T-helper 17 cell (primary cell): ENCODE results near the gene PMEPA1. TPM values are rescaled to one million over a fixed set of nuclear protein-coding genes. Genes with fewer than 3 reads are reported as not detected.

Experiments used
- ATAC-seq: fragments of 150-1000 bp; cut with Tn5 transposase; 2 replicates; pipeline ENCODE4 v1.10.0; 2021; ENCODE audit warnings: mild to moderate bottlenecking, moderate library complexity
- DNase-seq, 3 donors: peaks; one replicate each; pipeline versions ENCODE4 v3.0.0 to v3.0.0-alpha.2; 2020 to 2021
- H3K9me3 ChIP-seq: one replicate; pipeline ENCODE4 v1.7.0; 2013; ENCODE audit warnings: low read length, mild to moderate bottlenecking; ENCODE audit not compliant: control insufficient read depth, poor library complexity, severe bottlenecking
- H3K27ac Mint-ChIP-seq: one replicate; pipeline ENCODE4 v1.8.0; 2022; ENCODE audit warnings: mild to moderate bottlenecking, moderate library complexity, mixed read lengths
- H3K27me3 Mint-ChIP-seq: one replicate; pipeline ENCODE4 v1.8.0; 2022; ENCODE audit warnings: mixed read lengths
- H3K36me3 Mint-ChIP-seq: one replicate; pipeline ENCODE4 v1.8.0; 2022; ENCODE audit warnings: low read depth, mixed read lengths
- H3K4me1 Mint-ChIP-seq: one replicate; pipeline ENCODE4 v1.8.0; 2022; ENCODE audit warnings: mild to moderate bottlenecking, mixed read lengths
- H3K4me3 Mint-ChIP-seq: one replicate; pipeline ENCODE4 v1.8.0; 2022; ENCODE audit warnings: mild to moderate bottlenecking, moderate library complexity, mixed read lengths
- total RNA-seq, 4 donors: library from RNA in 2 of 4; stranded (reverse) in 2 of 4; gene quantifications; one replicate each; pipeline ENCODE4 v1.2.3 and lab custom pipeline; 2022 to 2026

The PMEPA1 gene
- total RNA-seq, 2 donors from 2014 or later = 4.5 to 5.8 TPM

DNA sequence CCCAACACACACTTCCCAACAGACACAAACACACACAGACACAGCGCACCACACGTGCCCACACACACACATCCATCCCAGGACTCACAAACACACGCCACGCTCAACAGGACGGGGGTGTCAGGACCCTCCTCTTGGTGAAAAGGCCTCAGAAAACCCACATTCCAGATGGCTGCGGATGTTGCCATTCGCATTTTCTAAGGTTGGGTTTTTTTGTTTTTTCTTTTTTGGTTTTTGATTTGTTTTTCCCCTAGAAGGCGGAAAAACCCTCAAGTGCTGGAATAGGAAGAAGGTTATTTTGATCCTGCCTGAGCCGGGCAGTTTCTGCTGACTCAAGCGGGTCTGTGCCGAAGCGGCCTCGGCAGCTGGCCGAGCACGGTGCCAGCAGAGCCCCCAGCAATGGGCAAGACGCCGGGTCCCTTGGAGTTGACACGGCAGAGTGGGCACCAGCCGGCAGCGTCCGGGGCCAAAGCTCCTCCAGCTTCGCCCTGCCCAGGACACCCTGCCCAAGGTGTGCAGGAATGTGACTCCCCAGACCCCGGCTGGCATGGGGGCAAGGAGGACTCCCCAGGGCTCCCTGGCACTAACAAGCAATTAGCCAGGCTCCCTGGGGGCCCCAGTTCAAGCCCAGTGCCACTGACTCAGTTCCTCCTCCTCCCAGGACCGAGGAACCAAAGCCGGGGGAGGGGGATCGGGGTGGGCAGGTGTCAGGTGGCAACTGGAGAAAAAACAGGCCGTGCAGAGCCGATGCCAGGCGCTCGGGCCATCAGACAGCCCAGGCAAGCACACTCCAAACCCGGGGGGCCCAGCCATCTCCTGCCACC lies 48.7 kb downstream of the PMEPA1 start:
- H3K4me1 Mint-ChIP-seq = peaks cover 9% of the 10 kb centered on the region
- H3K9me3 ChIP-seq = no peaks in the 10 kb centered on the region
- no peak overlapping the region for H3K27ac Mint-ChIP-seq
- ATAC-seq (no peak), DNase-seq (peak in 2 of 3 donors; percentile 2 to 7)
- peaks cover 2% of the 10 kb centered on the region for H3K36me3 Mint-ChIP-seq
- H3K27me3 Mint-ChIP-seq = no peaks in the 10 kb centered on the region
- H3K4me3 Mint-ChIP-seq = no peak overlapping the region

DNA sequence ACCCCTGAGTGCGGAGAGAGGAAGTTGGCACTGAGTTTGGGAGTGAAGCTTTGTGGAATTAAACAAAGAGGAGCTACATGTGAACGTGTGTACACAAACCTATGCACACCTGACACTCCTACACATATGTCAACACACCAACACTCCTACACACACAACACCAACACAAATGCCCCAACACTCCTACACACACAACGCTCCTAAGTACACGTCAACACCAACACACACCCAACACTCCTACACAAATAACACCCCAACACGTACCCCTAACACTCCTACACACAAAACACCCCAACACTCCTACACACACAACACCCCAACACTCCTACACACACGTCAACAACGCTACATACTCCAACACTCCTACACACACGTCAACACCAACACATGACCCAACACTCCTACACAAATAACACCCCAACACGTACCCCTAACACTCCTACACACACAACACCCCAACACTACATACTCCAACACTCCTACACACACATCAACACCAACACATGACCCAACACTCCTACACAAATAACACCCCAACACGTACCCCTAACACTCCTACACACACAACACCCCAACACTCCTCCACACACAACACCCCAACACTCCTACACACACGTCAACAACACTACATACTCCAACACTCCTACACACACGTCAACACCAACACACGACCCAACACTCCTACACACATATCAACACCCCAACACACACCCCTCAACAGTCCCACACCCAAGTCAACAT lies 49.5 kb downstream of the PMEPA1 start:
- ATAC-seq = no peak
- Mint-ChIP-seq H3K27ac (no peak overlapping the region), H3K4me1 (peaks cover 12% of the 10 kb centered on the region), H3K36me3 (peaks cover 2% of the 10 kb centered on the region), H3K4me3 (no peak overlapping the region), H3K27me3 (no peaks in the 10 kb centered on the region)
- no peak for DNase-seq
- no peaks in the 10 kb centered on the region for H3K9me3 ChIP-seq

DNA sequence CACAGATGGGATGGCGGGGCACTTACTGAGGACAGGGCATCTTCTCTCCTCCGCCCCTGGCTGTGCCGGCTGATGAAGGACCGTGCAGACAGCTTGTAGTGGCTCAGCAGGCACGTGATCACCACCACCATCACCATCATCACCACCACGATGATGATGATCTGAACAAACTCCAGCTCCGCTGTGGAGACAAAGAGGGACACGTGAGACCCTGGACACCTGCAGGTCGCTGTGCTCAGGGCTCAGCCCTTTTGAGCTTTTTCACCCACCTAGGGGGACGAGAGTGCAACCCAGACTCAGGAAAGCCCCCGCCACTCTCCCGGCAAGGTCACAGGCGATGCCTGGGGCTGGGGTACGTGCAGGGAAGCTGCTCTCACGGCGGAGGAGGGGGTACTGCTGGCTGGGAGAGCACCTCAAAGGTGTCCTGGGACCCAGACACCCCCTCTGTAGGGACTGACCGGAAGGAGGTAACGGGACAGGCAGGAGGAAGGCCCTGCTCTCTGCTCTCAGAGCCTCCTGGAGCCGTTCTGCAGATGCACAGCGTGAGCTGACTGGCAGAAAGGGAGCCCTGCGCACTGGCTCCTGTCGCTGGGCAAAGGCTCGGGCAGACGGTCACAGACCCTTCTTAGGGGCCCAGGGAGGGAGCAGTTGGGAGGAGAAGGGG lies 50.2 kb downstream of the PMEPA1 start:
- H3K9me3 ChIP-seq = no peaks in the 10 kb centered on the region
- H3K36me3 Mint-ChIP-seq = peaks cover 2% of the 10 kb centered on the region
- DNase-seq = peak; percentile 1 to 4 (median 1)
- no peak overlapping the region for H3K4me3 Mint-ChIP-seq
- H3K4me1 Mint-ChIP-seq = peaks cover 12% of the 10 kb centered on the region
- no peaks in the 10 kb centered on the region for H3K27me3 Mint-ChIP-seq
- no peak for ATAC-seq
- H3K27ac Mint-ChIP-seq = no peak overlapping the region

DNA sequence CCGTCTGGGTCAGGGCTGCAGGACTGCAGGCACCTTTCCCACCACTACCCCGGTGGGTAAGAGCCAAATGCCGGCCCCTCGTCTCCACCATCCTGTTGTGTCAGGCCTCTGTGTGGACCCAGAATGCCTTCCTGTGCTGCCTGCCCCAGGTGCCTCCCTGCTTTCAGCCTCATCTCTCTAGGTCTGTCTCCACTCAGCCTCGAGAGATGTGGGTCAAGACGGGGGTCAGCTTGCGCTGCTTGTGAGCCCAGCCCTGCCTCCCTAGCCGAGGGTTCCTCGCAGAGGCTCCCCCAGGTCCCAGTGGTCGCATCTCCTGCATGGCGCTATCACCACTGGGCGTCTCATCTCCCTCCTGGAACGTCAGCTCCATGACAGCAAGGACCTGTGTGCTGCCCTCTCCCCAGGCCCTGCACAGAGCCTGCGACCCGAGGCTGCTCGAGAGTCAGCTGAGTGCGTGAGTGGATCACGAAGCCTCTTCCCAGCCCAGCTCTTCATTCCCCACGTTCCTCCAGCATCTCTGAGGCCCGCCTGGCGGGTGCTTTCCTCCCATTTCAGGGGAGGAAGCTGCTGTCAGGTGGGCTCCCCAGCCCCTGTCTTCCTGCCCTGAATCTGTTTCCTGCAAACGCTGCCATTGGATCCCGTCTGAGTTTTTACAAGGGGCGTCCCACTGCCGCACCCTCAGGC lies 50.8 kb downstream of the PMEPA1 start:
- H3K9me3 ChIP-seq = no peaks in the 10 kb centered on the region
- ATAC-seq (no peak), DNase-seq (peak in 1 of 3 donors; percentile 7)
- peaks cover 17% of the 10 kb centered on the region for H3K4me1 Mint-ChIP-seq
- no peaks in the 10 kb centered on the region for H3K27me3 Mint-ChIP-seq
- no peak overlapping the region for H3K27ac Mint-ChIP-seq
- no peak overlapping the region for H3K4me3 Mint-ChIP-seq
- H3K36me3 Mint-ChIP-seq = peaks cover 2% of the 10 kb centered on the region

DNA sequence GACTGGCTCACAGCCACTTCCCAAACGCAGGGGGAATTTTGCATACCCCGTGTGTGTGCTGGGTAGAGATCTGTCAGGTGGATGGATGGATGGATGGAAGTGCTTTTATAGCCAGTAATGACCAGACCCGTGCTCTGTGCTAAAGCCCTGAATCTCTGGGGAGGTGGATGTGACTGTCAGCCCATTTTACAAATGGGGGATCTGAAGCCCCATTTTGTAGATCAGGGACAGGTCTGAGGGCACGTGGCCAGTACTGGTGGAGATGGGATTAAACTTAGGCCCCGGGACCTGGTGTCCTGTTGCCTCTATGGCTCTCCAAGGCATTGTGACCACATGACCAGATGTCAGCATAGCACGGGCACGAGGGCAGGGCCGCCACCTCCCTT lies 51.4 kb downstream of the PMEPA1 start:
- H3K9me3 ChIP-seq = no peaks in the 10 kb centered on the region
- Mint-ChIP-seq H3K27ac (no peak overlapping the region), H3K27me3 (no peaks in the 10 kb centered on the region), H3K36me3 (peaks cover 2% of the 10 kb centered on the region), H3K4me3 (no peak overlapping the region), H3K4me1 (peaks cover 17% of the 10 kb centered on the region)
- ATAC-seq (no peak), DNase-seq (no peak)

DNA sequence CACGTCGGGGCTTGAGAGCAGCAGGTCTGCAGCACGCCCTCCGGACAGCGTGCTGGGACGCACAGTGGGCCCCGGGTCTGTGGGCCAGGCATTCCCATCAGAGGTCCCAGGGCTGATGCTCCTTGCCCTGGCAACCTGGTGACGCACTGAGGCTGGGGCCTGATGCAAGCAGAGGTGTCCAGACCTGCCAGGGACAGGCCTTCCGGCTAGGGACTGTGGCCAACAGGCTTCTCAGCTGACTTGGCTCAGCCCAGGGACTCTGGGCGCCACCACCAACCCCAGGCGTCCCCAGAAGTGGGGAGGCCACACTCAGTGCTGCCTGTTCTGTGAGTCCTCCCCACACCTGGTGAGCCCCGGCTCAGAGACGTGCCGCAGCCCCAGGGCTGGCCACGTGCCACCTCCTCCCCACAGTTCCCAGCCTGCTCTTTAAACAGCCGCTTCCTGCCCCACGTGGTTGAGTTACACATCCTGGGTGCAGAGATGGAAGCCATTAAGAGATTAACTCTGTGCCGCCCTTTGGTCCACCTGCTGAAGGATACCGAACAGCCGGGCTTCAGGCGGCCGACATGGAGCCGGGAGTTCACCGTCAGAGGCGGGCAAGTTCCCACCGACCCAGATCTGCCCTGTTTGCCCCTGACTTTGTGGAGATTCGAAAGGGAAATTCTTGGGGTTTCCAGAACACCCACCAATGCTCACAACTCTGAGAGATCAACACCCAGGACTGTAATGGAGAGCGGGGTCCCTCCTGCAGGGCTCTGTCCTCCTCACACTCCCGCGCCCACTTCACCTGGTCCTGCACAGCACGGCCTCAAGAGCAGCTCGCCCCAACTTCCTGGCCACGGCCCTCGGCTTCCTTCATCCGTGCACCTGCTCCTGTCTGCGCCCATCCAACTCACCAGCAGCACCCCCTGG lies 52.0 kb downstream of the PMEPA1 start:
- no peak overlapping the region for H3K4me3 Mint-ChIP-seq
- no peaks in the 10 kb centered on the region for H3K9me3 ChIP-seq
- DNase-seq (peak in 1 of 3 donors; percentile 9), ATAC-seq (peak; percentile 73)
- peak overlapping the region; percentile 54 for H3K27ac Mint-ChIP-seq
- H3K4me1 Mint-ChIP-seq = peaks cover 14% of the 10 kb centered on the region
- no peaks in the 10 kb centered on the region for H3K27me3 Mint-ChIP-seq
- H3K36me3 Mint-ChIP-seq = peaks cover 2% of the 10 kb centered on the region

DNA sequence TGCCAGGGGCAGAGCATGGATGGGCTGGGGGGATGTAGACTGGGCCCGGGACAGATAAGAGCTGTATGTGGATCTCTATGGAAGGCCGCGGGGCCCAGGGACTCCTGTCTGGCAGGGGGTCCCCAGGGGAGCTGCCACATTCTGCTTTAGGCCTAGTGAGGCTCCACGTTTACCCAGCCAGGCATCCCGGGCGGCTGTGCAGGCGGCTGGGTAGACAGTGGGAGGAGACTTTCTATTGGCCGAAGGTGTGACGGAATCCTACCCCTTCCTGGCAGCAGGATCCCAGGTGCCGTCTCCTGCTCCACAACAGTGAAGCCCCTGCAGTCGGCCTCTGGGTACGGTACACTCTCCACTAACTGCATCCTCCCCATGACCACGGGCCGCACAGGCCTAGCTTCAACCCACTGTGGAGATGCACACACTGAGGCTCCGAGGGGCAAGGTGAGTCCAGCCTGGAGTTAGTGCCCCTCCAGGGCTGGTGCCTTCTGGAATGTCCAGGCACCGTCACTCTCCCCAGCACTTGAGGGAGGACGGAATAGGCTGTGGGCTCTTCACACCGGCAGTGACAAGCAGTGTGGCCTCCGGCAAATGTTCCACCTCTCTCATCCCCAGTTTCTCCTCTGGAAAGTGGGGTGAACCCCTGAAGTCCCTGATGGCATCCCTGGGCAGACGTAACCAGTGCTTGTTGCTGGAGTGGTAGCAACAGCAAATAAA lies 52.8 kb downstream of the PMEPA1 start:
- no peaks in the 10 kb centered on the region for H3K9me3 ChIP-seq
- Mint-ChIP-seq H3K36me3 (peaks cover 2% of the 10 kb centered on the region), H3K27me3 (no peaks in the 10 kb centered on the region), H3K4me3 (no peak overlapping the region), H3K27ac (peak overlapping the region; percentile 54), H3K4me1 (peaks cover 14% of the 10 kb centered on the region)
- ATAC-seq (no peak), DNase-seq (peak in 1 of 3 donors; percentile 1)

DNA sequence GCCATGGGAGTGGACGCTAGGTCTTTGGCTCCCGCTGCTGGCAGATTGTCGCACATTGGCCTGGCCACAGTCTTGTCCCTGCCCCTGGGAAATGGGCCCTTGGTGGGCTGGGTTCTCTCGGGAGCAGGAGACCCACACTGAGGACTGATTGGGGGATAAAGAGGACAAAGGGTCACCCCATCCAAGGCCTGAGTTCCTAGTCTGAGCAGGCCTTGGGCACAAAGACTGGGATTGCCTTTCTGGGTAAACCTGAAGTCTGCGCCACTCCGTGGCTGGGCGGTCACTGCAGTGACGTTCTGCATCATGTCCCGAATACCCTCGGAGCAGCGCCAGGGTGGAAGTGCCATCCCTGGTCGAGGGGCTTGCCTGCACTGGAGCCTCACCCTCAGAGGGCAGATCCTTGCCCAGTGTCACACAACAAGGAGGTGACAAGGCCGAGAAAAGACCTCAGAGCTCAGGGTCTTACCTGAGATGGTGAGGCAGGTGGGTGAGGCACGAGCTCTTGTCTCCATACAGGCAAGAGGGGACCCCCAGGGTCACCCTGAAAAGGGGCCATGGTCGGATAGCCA lies 53.5 kb downstream of the PMEPA1 start:
- no peaks in the 10 kb centered on the region for H3K36me3 Mint-ChIP-seq
- no peak for ATAC-seq
- H3K27ac Mint-ChIP-seq = no peak overlapping the region
- peaks cover 11% of the 10 kb centered on the region for H3K4me1 Mint-ChIP-seq
- peak in 1 of 3 donors; percentile 6 for DNase-seq
- H3K9me3 ChIP-seq = no peaks in the 10 kb centered on the region
- no peak overlapping the region for H3K4me3 Mint-ChIP-seq
- no peaks in the 10 kb centered on the region for H3K27me3 Mint-ChIP-seq

DNA sequence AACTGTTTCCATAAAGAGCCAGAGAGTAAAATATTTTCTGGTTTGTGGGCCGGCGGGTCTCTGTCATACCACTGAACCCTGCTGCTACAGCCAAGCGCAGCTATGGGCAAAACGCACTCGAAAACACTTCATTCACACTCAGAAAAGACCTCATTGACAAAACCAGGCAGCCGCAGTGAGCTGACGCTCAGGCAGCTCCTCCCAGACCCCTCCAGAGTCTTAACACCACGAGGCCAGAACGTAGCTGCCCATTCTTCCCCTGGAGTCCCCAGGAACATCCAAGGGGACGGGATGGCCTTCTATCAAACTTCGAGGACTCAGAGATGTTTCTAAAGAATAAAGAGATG lies 54.0 kb downstream of the PMEPA1 start:
- ATAC-seq (no peak), DNase-seq (no peak)
- H3K4me3 Mint-ChIP-seq = no peak overlapping the region
- H3K9me3 ChIP-seq = no peaks in the 10 kb centered on the region
- H3K27me3 Mint-ChIP-seq = no peaks in the 10 kb centered on the region
- peaks cover 11% of the 10 kb centered on the region for H3K4me1 Mint-ChIP-seq
- no peaks in the 10 kb centered on the region for H3K36me3 Mint-ChIP-seq
- no peak overlapping the region for H3K27ac Mint-ChIP-seq

DNA sequence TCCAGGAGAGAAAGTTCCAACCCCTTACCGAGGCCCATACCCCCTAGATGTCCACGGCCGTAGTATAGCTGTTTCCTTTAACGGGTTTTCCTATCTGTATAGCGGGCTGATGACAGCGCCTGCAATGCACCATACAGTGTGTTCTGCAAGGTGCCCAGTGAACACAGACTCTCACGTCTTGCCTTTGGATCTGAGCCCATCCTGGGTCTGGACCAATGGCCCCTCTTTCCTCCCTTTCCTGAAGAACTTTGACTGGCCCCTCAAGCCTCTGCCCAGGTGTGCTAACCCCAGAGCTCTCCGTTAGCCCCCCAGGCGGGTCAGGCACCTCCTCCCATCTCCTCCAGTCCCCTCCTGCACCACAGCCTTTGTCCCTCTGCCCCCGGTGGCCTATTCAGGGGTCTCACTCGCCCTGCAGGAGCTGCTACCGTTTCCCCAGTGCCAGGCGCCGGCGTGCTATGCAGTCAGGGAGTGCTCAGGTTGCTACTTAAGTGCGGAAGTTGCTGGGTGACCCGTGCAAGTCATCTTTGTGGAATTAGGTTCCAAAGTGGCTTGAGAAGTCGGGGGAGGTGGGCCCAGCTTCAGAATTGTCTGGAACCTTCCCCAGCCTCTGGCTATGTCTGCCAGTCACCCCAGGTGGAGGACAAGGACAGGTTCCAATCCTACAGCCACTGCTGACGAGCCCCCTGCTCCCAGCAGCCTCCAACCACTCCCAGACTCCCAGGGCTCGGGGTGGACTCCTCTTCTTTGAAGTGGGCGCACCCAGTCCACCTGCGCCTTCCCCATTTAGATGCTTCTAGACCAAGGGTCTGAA lies 54.6 kb downstream of the PMEPA1 start:
- H3K36me3 Mint-ChIP-seq = no peaks in the 10 kb centered on the region
- peak overlapping the region; percentile 47 for H3K27ac Mint-ChIP-seq
- no peak overlapping the region for H3K4me3 Mint-ChIP-seq
- H3K27me3 Mint-ChIP-seq = no peaks in the 10 kb centered on the region
- no peak for ATAC-seq
- H3K4me1 Mint-ChIP-seq = peaks cover 13% of the 10 kb centered on the region
- no peaks in the 10 kb centered on the region for H3K9me3 ChIP-seq
- no peak for DNase-seq

DNA sequence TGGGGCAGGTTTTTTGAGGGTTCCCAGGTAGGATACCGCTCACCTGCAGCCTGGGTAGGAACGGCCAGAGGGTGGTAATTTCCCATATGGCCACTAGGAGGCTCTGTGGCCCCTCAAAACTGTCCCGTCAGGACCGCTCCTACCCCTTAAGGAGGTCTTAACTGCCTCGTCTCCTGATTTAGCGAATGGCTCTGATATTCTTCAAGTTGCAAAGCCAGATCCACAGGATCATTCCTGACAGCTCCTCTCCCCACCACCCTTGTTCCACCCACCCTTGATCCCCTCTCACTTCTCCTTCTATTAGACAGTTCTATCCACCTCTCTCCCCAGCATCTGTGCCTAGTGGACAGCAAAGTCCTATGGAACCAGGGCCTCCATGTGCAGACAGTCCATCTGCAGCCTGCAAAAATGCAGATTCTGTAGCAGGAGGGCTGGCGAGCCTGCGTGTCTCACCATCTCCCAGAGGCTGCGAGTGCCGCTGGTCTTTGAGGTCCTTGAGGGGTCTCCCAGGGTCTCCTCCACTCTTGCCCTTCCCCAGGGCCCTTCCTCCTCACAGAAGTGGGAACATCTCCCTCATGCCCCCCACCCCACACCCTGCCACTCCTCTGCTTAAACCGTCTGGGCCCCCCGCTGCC lies 55.3 kb downstream of the PMEPA1 start:
- Mint-ChIP-seq H3K4me3 (no peak overlapping the region), H3K4me1 (peaks cover 13% of the 10 kb centered on the region), H3K36me3 (no peaks in the 10 kb centered on the region), H3K27ac (peak overlapping the region; percentile 47), H3K27me3 (no peaks in the 10 kb centered on the region)
- H3K9me3 ChIP-seq = no peaks in the 10 kb centered on the region
- DNase-seq = peak in 2 of 3 donors; percentile 32 to 47
- peak; percentile 82 for ATAC-seq
